ENCODE results near the gene LRRC37A.
"Not testable (repeated sequence)": the region's sequence is repeated elsewhere in the genome, so short reads cannot be mapped to it uniquely, and the experiment has no call there.

DNA sequence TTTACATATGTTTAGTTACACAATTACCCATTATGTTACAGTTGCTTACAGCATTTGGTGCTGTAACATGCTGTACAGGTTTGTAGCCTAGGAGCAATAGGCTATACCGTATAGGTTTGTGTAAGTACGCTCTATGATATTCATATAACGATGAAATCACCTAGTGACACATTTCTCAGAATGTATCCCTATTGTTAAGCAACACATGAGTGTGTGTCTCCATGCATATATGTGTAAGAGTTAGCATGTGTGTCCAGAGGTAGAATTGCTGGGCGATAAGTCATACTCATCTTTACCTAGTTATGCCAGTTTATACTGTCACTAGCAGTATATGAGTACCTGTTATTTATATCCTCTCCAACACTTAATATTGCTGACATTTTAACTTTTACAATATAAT lies 88.2 kb downstream of the LRRC37A start:
- TF ChIP-seq POLR2A (IDR thresholded peaks at IDR 0.05), result not testable (repeated sequence)
- TF ChIP-seq, protein P1, sequence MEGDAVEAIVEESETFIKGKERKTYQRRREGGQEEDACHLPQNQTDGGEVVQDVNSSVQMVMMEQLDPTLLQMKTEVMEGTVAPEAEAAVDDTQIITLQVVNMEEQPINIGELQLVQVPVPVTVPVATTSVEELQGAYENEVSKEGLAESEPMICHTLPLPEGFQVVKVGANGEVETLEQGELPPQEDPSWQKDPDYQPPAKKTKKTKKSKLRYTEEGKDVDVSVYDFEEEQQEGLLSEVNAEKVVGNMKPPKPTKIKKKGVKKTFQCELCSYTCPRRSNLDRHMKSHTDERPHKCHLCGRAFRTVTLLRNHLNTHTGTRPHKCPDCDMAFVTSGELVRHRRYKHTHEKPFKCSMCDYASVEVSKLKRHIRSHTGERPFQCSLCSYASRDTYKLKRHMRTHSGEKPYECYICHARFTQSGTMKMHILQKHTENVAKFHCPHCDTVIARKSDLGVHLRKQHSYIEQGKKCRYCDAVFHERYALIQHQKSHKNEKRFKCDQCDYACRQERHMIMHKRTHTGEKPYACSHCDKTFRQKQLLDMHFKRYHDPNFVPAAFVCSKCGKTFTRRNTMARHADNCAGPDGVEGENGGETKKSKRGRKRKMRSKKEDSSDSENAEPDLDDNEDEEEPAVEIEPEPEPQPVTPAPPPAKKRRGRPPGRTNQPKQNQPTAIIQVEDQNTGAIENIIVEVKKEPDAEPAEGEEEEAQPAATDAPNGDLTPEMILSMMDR (IDR thresholded peaks at IDR 0.05 in 4 of 5, conservative IDR thresholded peaks at IDR 0.05 in 1 of 5), result not testable (repeated sequence)

Measured in gastrocnemius medialis (tissue), 4 donors.